Keratinocyte (primary cell): ENCODE results near the gene IL1A.

Experiments used
- EZH2 ChIP-seq: IDR thresholded peaks from one replicate; pipeline ENCODE4 v1.6.1; 2012; ENCODE audit warnings: inconsistent platforms, mild to moderate bottlenecking, low read length, moderate library complexity
- TF ChIP-seq, protein P1 (sequence below), 3 experiments: IDR thresholded peaks in 1 of 3; conservative IDR thresholded peaks in 1 of 3; optimal IDR thresholded peaks in 1 of 3; 2 replicates in 2 of 3; 3 replicates in 1 of 3; pipeline versions ENCODE3 to v1.5.1; 2011; ENCODE audit warnings: low read length in 3 of 3, mild to moderate bottlenecking in 3 of 3, moderate library complexity in 2 of 3, control low read depth in 1 of 3, inconsistent platforms in 1 of 3; ENCODE audit not compliant: insufficient read depth in 2 of 3; ENCODE audit errors: extremely low read depth in 1 of 3

DNA sequence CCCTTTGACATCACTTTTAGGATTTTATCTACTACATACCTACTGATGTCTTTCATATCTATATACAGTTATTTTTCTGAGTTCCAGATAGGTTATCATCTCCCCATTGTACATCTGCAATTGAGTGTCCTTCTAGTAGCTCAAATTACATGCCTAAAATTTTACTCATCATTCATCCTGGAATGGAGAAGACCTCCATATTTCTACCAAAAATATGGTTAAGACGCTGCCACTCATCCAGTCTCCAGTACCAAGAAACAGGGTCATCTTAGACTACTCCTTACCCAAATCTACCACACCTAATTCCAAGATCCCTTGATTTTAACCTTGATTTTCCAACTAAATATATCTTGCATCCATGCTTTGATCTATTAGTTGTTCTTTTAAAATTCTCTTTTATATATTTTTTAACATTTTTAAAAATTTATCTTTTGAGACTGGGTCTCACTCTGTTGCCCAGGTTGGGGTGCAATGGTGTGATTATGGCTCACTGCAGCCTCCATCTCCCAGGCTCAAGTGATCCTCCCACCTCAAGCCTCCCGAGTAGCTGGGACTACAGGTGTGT lies 11.3 kb downstream of the IL1A start:
- TF ChIP-seq EZH2, result no peak
- TF ChIP-seq, protein P1, sequence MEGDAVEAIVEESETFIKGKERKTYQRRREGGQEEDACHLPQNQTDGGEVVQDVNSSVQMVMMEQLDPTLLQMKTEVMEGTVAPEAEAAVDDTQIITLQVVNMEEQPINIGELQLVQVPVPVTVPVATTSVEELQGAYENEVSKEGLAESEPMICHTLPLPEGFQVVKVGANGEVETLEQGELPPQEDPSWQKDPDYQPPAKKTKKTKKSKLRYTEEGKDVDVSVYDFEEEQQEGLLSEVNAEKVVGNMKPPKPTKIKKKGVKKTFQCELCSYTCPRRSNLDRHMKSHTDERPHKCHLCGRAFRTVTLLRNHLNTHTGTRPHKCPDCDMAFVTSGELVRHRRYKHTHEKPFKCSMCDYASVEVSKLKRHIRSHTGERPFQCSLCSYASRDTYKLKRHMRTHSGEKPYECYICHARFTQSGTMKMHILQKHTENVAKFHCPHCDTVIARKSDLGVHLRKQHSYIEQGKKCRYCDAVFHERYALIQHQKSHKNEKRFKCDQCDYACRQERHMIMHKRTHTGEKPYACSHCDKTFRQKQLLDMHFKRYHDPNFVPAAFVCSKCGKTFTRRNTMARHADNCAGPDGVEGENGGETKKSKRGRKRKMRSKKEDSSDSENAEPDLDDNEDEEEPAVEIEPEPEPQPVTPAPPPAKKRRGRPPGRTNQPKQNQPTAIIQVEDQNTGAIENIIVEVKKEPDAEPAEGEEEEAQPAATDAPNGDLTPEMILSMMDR (optimal IDR thresholded peaks at IDR 0.05 in 1 of 3, IDR thresholded peaks at IDR 0.05 in 1 of 3, conservative IDR thresholded peaks at IDR 0.05 in 1 of 3; ENCODE audit: extremely low read depth in 1 of 3, insufficient read depth in 2 of 3, low read length in 3 of 3), result no peak
